ENCODE measurements around the gene FAM161B. TPM values are rescaled to one million over a fixed set of nuclear protein-coding genes. Genes with fewer than 3 reads are reported as not detected.

The FAM161B gene
- total and polyA plus RNA-seq, 2 of the 13 experiments (the other 11 are each of a cell fraction or from before 2014, with no cell fraction given): 1.6 to 2.0 TPM

GRCh38 chr14:73886449-73887317 lies 63.2 kb downstream of the FAM161B start, which contains the start of gene ZNF410 (continued):
- TF ChIP-seq NFIB (CRISPR knock-in tag; IDR thresholded peaks at IDR 0.05; ENCODE audit: borderline replicate concordance): 0 out of 2 replicates have a peak, but pooled peaks have one; percentile 31
- peak; percentile 51; the same call in 1 of the 2 replicates for TF ChIP-seq ZNF281 (CRISPR knock-in tag; IDR thresholded peaks at IDR 0.05; ENCODE audit: borderline replicate concordance)
- no peak for TF ChIP-seq ZNF552 (CRISPR knock-in tag; IDR thresholded peaks at IDR 0.05; ENCODE audit: borderline replicate concordance)
- no peak; the same call in 1 of the 2 replicates for TF ChIP-seq BORCS8-MEF2B (CRISPR knock-in tag; IDR thresholded peaks at IDR 0.05)
- TF ChIP-seq CREM (IDR thresholded peaks at IDR 0.05): peak; percentile 77
- TF ChIP-seq CREM (CRISPR knock-in tag; IDR thresholded peaks at IDR 0.05): peak; percentile 25; the same call in 1 of the 2 replicates
- TF ChIP-seq, protein P1, sequence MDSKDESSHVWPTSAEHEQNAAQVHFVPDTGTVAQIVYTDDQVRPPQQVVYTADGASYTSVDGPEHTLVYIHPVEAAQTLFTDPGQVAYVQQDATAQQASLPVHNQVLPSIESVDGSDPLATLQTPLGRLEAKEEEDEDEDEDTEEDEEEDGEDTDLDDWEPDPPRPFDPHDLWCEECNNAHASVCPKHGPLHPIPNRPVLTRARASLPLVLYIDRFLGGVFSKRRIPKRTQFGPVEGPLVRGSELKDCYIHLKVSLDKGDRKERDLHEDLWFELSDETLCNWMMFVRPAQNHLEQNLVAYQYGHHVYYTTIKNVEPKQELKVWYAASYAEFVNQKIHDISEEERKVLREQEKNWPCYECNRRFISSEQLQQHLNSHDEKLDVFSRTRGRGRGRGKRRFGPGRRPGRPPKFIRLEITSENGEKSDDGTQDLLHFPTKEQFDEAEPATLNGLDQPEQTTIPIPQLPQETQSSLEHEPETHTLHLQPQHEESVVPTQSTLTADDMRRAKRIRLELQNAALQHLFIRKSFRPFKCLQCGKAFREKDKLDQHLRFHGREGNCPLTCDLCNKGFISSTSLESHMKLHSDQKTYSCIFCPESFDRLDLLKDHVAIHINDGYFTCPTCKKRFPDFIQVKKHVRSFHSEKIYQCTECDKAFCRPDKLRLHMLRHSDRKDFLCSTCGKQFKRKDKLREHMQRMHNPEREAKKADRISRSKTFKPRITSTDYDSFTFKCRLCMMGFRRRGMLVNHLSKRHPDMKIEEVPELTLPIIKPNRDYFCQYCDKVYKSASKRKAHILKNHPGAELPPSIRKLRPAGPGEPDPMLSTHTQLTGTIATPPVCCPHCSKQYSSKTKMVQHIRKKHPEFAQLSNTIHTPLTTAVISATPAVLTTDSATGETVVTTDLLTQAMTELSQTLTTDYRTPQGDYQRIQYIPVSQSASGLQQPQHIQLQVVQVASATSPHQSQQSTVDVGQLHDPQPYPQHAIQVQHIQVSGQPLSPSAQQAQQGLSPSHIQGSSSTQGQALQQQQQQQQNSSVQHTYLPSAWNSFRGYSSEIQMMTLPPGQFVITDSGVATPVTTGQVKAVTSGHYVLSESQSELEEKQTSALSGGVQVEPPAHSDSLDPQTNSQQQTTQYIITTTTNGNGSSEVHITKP (CRISPR knock-in tag; IDR thresholded peaks at IDR 0.05; ENCODE audit: low read depth): peak; percentile 95
- TF ChIP-seq RBM22 (optimal IDR thresholded peaks at IDR 0.05; ENCODE audit: low read length): no peak
- peak; percentile 86 for TF ChIP-seq REPIN1 (CRISPR knock-in tag; IDR thresholded peaks at IDR 0.05; ENCODE audit: borderline replicate concordance, low read depth)
- TF ChIP-seq, protein P2, sequence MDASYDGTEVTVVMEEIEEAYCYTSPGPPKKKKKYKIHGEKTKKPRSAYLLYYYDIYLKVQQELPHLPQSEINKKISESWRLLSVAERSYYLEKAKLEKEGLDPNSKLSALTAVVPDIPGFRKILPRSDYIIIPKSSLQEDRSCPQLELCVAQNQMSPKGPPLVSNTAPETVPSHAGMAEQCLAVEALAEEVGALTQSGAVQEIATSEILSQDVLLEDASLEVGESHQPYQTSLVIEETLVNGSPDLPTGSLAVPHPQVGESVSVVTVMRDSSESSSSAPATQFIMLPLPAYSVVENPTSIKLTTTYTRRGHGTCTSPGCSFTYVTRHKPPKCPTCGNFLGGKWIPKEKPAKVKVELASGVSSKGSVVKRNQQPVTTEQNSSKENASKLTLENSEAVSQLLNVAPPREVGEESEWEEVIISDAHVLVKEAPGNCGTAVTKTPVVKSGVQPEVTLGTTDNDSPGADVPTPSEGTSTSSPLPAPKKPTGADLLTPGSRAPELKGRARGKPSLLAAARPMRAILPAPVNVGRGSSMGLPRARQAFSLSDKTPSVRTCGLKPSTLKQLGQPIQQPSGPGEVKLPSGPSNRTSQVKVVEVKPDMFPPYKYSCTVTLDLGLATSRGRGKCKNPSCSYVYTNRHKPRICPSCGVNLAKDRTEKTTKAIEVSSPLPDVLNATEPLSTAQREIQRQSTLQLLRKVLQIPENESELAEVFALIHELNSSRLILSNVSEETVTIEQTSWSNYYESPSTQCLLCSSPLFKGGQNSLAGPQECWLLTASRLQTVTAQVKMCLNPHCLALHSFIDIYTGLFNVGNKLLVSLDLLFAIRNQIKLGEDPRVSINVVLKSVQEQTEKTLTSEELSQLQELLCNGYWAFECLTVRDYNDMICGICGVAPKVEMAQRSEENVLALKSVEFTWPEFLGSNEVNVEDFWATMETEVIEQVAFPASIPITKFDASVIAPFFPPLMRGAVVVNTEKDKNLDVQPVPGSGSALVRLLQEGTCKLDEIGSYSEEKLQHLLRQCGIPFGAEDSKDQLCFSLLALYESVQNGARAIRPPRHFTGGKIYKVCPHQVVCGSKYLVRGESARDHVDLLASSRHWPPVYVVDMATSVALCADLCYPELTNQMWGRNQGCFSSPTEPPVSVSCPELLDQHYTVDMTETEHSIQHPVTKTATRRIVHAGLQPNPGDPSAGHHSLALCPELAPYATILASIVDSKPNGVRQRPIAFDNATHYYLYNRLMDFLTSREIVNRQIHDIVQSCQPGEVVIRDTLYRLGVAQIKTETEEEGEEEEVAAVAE (CRISPR knock-in tag; IDR thresholded peaks at IDR 0.05; ENCODE audit: borderline replicate concordance): peak; percentile 60; the same call in 1 of the 2 replicates
- TF ChIP-seq KLF15 (CRISPR knock-in tag; IDR thresholded peaks at IDR 0.05; ENCODE audit: borderline replicate concordance): peak; percentile 82; the same call in 1 of the 2 replicates
- TF ChIP-seq, protein P3, sequence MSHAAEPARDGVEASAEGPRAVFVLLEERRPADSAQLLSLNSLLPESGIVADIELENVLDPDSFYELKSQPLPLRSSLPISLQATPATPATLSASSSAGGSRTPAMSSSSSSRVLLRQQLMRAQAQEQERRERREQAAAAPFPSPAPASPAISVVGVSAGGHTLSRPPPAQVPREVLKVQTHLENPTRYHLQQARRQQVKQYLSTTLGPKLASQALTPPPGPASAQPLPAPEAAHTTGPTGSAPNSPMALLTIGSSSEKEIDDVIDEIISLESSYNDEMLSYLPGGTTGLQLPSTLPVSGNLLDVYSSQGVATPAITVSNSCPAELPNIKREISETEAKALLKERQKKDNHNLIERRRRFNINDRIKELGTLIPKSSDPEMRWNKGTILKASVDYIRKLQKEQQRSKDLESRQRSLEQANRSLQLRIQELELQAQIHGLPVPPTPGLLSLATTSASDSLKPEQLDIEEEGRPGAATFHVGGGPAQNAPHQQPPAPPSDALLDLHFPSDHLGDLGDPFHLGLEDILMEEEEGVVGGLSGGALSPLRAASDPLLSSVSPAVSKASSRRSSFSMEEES (CRISPR knock-in tag; IDR thresholded peaks at IDR 0.05): peak; percentile 54
- TF ChIP-seq ZNF841 (CRISPR knock-in tag; IDR thresholded peaks at IDR 0.05; ENCODE audit: borderline replicate concordance): no peak
- 0 out of 2 replicates have a peak, but pooled peaks have one; percentile 55 for TF ChIP-seq ZNF468 (CRISPR knock-in tag; IDR thresholded peaks at IDR 0.05)
- peak; percentile 39; the same call in 1 of the 2 replicates for TF ChIP-seq KDM3A (CRISPR knock-in tag; IDR thresholded peaks at IDR 0.05; ENCODE audit: low read depth)

Data from HepG2 (cell line).